HPDE6-E6E7 (cell line): Measurements from ENCODE around the gene PKP2.
A peak's percentile ranks its signal among the peaks of the same experiment; 100 is the strongest.
"Not testable (repeated sequence)": the region's sequence is repeated elsewhere in the genome, so short reads cannot be mapped to it uniquely, and the experiment has no call there.

Experiments used
- DNase-seq: peaks from one replicate; pipeline ENCODE4 v3.0.0; 2011; ENCODE audit warnings: missing footprints; ENCODE audit errors: extremely low spot score

The PKP2 gene

DNA sequence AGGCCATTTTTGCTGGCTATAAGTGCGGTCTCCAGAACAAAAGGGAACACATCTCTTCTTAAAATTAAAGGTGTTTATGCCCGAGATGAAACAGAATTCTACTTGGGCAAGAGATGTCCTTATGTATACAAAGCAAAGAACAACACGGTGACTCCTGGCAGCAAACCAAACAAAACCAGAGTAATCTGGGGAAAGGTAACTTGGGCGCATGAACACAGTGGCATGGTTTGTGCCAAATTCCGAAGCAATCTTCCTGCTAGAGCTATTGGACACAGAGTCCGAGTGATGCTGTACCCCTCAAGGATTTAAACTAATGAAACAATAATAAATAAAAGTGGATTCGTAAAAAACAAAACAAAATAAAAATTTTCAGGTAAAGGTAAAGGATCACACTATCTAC lies 33.4 kb downstream of the PKP2 start:
- no peak for DNase-seq

DNA sequence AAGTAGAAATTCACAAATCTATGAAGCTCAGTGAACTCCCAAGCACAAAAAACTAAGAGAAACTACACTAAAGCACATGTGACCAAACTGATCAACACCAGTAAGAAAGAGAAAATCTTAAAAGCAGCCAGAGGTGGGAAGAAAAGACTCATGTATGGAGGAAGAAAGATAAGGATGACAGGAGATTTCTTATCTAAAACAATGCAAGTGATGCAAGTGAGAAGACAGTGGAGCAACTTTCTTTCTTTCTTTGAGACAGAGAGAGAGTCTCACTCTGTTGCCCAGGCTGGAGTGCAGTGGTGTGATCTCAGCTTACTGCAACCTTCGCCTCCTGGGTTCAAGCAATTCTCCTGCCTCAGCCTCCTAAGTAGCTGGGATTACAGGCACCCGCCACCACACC lies 34.9 kb downstream of the PKP2 start:
- not testable (repeated sequence) for DNase-seq

DNA sequence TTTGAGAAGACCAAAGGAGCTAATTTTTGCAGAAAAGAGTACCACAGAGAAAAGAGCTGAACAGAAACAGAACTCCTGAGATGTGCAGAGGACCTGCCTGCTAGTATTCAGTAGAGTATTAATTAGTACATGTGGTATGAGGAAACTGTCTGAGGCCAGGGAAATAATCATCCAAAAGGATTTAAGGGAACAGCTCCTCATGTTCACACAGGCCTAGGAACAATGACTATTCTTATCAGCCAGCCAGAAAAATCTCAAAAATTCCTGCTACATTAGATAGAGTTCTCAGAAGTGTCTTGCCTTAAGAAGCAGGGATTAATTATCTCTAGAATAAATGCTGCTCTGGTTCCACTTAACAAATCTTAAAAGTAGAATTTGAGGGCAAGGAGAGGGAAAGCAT lies 36.4 kb downstream of the PKP2 start:
- DNase-seq = peak; percentile 16

DNA sequence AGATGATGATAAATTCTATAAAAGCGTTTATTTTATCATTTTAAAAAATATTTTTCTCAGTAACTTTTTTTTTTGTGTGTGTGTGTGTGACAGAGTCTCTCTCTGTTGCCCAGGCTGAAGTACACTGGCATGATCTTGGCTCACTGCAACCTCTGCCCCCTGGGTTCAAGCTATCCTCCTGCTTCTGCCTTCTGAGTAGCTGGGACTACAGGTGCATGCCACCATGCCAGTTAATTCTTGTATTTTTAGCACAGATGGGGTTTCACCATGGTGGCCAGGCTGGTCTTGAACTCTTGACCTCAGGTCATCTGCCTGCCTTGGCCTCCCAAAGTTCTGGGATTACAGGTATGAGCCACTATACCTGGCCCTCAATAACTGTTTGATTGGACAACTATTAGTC lies 37.2 kb downstream of the PKP2 start:
- DNase-seq = no peak

DNA sequence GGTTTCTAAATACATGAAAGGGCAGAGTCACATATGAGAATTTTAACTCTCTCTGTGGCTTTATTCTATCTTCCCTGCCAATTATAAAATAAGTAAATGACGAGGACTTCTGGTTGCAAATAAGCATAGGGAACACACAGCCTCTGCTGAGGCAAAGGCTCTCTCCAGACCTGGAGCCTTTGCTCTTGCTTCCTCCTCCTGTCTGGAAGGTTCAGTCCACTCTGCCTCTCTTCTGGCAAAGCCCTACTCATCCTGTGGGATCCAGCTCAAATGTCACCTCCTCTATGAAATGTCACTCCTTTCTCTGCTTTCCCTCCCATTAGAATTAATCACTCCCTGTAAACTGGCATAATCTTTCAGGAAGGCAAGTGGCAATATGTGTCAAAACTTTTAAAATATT lies 41.9 kb downstream of the PKP2 start:
- DNase-seq = no peak

DNA sequence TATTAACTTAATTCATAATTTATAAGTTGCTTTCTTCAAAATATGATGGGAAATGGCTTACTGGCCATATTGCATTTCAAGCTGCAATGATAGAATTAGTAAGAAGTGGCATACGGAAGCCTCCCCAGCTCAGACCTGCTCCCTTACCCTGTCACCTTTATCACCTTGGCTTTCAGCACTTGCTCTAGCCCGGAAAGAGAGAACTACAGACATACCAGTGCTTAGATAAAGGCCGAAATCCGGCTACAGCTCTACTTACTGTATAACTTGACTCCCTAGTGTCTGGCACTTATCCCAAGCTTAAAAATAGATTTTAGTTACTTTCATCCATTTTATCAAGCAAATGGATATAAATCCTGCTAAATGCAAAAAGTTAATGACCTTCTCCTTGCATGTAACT lies 42.5 kb downstream of the PKP2 start:
- no peak for DNase-seq

DNA sequence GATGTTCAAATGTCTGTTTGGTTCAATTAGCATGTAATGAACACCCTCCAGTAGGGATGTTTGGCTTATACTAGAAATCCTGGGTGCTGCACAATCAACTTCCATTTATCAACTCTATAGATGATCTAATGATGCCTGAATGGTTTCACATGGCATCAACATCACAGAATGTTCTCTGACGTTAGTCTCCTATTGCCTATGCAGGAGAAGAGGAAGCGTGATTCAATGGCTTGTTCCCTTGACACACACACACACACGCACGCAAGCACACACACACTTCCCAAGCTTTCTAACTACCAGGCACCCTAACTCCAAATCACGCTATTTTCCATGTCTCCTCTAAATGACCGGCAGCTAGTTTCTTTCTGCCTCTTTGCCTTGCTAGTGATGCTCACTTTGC lies 49.3 kb downstream of the PKP2 start:
- no peak for DNase-seq

DNA sequence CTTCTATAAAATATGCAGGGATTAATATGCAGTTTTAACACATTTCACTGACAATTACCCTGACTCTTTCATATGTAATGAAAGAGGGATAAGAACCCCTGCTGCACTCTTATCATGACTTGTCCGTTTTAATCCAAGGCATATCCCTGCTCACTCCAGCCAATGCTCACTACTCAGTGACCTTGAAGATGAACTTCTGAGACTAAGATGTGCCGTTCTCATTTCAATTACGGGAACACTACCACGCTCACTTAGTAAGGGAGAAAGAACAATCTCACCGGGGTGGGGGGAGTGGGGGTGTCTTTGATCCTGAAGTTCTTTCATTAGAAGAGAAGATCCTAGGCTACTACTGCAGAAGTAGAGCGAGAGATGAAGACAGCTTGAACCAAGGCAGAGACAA lies 50.5 kb downstream of the PKP2 start:
- DNase-seq = no peak

DNA sequence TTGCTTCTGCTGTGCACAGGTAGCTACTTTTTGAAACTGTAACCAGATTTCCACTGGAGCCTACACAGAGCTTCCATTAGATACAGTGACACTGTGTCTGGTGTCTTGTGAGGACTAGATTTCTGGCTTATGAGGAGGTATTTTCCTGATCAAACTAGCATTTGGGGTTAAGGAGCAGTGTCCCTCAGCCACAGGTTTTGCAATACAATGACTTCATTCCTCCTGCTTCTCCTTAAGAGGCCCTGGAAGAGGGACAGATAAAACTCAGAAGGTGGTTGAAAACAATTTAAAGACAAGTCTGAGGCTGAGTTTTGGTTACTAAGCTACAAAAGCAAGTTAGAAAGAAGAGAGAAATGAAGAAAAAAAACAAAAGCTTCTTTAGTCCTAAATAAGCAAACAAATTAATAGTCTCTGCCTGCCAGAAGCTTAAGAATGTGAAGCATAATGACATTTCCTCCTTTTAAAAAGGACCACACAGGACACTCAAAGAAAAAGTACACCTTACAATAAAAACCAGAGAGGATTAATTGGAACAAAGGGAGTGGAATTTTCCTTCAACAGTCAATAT lies 53.0 kb downstream of the PKP2 start:
- DNase-seq = no peak

DNA sequence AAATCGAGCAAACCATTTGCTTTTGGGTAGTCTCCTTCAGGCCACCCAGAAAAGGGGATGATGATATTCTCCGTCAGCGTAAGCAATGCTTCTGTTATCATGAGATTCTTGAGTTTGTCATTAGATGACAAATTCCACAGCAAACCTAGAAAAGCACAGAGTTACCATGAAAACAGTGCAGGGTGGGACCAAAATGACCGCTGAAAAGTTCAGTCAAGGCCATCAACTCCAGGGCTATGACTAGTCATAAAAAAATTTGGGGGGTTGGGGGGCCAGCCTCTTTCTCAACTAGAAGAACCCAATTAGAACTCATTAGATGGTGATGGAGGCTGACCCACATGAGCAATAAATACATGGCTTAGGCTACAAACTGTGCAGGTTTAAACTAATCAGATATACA lies 55.5 kb downstream of the PKP2 start:
- DNase-seq = no peak

DNA sequence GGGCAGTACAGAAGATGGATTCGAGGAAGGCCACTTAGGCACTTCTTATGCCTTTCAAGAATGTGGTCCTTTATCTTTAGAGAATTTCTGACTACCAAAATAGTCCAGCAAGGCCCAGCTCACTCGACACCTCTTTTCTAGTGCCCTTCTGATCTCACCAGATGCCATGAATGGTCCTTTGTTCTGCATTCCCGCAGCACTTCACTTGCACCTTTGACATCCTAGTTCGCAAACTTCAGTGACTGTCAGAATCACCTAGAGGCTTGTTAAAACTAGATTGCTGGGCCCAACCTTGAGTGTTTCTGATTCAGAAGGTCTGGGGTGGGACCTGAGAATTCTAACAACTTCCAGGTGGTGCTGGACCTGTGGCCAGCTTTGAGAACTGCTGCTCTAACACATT lies 56.7 kb downstream of the PKP2 start:
- no peak for DNase-seq

DNA sequence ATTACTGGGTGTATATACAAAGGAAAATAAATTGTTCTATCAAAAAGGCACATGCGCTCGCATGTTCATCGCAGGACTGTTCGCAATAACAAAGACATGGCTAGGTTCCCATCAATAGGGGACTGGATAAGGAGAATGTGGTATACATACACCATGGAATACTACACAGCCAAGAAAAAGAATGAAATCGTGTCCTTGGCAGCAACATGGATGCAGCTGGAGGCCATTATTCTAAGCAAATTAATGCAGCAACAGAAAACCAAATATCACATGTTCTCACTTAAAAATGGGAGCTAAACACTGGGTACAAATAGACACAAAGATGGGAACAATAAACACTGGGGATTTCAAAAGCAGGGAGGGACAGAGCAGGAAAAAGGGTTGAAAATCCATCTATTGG lies 58.6 kb downstream of the PKP2 start:
- DNase-seq = no peak

DNA sequence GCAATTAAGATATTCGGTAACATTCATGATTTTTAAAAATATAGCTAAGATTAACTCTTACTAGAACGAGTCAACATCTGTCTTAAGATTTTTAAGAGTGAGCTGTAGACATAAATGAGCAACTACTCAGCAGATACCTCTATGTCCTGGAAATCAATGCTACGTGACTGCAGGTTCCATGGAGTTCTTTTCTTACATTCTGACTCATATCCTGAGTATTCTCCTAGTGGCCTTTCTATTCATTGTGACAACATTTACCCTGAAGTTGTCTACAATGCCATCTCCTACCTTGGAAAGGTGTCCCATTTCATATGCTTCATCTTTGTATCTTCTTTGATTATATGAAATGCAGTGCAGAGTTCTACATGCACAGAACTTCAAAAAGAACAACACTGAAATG lies 59.9 kb downstream of the PKP2 start:
- no peak for DNase-seq

DNA sequence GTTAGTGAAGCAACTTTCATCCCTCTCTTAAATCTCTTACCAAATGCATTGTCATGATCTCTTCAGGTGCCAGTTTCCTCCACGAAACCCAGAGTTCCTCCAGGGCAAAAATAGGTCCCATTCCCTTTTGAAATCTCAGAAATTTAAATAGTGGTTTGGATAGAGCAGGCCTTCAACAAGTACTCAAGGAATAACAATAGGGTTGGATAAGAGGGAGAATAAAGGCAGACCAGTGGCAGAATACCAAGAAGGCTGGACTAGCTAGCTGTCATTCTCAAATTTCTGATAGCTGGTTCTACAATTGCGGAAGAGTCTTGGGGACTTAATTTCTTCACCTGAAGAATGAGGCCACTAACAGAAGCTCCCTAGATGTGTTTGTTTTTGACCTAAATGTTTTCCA lies 62.5 kb downstream of the PKP2 start:
- DNase-seq = no peak

DNA sequence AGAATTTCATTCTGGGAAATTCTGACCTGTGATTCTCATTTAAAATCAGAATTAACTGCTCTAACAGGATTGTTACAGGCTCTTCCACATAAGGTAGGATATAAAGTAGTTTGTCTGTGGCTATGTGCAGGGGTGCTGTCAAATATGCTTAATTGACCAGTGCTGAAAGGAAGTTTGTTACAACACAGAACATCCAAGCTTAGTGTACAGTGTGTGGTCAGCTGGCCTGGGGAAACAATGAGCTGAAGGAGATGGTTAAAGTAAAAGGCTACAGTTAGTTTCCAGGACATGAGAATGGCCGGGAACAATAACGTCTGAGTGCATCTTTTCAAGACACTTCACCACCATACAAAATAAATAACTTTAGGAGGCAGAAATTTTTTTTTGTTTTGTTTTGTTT lies 68.0 kb downstream of the PKP2 start:
- no peak for DNase-seq

DNA sequence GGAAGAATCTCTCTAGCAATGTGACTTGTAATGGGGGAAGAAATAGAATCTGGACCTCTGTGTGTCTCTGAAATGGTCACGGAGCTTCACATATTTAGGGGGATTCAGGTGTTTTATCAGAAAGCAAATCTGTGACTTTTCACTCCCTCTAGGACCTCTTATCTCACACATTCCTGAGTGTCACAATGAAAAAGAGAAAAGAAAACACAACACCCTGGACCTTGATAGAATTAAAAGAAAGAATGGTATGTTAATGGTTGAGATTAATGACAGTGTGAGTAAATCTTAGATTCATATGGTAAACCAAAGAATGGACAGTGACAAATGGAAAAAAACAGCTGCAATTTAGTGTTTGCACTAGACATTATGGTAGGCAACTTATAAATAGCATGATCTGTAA lies 68.5 kb downstream of the PKP2 start:
- no peak for DNase-seq

DNA sequence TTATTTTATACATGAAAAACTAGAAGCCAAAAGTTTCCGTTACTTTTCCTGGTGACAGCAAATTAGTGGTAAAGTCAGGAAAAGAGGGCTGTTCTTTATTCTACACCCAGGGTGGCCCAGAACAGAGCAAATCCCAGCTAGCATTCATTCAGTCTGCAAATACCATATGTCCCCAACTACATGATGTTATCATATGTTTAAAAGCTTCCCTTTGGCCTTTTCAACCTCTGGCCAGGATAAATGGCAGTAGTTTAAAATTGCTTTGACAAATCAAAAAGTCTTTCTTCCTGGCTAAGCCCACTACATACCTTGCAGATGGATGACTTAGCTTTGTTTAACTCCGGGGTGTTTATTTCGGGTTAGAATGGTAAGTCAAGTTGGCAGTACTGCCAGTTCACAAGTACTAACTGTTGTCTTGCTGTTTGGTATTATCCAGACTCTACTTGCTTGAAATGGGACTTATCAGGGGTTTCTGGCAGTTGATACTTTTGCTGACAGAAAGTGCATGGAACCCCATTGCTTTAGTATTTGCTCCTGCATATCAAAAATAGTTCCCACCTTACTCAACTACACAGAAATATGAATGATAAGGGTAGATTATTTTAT lies 69.7 kb downstream of the PKP2 start:
- no peak for DNase-seq

DNA sequence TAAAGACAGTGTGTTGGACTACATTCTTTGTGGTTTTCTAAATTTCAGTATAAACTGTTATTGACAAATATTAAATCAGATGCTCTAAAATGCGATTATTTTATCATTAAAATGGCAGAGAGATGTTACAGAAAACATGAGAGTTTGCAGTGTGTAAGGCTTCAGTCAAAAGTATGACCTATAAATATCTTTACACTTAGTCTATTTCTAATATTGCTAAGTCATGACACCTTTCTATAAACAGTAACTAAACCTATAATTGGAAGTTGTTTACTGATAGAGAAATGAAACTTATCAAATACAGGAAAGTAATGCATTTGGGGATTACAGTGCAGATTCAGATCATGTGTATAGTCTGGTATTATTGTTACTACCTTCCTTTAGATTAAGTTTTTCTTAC lies 72.0 kb downstream of the PKP2 start:
- DNase-seq = no peak

DNA sequence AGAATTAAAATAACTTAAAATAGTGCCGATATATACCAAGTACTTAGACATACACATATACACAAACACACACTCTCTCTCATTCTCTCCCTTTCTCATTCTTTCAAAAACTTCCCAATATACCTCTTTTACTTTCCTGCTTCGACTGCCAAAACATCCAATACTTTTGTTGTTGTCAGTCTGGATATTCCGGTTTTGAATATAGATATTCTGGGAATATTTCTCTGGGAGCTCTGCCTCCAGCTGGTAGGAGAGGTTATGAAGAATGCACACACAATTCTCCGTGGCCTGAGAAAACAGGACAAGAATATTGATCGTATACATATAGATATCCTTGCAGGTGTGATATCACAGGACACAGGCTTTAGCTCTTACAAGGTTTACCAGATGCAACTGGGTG lies 74.2 kb downstream of the PKP2 start:
- DNase-seq = no peak

DNA sequence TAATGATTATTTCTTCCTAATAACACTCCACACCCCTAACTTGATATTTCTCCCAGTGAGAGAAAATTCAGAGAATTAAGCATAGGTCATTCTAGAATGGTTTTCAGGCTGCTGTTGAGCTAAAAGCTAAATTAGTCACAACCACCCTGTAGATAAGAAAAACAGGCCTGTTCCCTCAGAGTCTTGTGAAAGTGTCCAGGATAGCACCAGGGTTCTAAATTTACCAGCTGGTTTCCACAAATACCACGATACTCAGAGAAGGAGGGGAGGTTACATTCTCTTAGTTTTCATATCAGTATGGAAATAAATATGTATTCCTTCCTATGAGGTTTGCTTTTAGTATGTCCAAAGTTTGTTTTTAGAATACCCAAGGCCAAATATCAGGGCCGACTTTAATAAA lies 74.9 kb downstream of the PKP2 start:
- DNase-seq = no peak

DNA sequence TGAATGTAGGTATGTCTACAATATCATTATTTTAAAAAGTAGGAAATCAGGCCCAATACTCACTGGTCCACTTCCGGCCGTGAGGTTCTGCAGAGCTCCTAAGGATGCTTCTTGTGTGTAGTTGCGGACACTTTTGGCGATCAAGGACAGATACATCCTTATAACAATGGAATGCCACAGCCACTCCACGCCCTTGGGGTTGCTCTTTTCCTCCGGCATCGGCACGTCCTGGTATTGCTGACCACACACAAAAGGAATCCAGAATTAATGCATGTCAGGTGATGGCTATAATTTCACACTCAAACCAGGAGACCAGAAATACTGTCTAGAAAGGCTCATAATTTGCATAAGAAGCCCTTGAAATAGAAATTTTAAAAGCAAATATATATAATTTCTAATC lies 75.3 kb downstream of the PKP2 start:
- DNase-seq = no peak

DNA sequence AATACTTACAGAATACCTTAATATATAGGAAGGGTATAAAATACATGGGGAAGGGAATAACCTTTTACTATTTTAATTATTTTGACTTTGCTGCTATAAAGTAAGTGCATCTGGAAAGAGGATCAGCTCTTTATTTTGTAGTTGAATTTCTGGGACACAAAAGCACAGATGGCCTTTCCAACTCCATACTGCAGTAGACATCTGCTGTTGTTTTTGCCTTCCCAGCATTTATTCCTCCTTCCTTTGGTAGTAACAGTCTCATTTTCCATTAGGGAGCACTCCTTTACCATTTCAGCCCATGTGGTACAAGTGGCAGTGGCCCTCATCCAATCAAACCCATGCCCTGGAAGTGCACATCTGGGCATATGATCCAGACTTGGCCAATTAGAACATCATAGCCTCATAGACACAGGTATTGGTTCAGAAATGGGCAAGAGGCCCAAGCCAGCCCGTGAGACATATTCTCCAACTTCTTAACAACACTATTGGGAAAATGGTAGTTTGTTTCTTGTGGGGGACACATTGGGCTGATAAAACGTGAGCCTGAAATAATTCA lies 76.1 kb downstream of the PKP2 start:
- no peak for DNase-seq

DNA sequence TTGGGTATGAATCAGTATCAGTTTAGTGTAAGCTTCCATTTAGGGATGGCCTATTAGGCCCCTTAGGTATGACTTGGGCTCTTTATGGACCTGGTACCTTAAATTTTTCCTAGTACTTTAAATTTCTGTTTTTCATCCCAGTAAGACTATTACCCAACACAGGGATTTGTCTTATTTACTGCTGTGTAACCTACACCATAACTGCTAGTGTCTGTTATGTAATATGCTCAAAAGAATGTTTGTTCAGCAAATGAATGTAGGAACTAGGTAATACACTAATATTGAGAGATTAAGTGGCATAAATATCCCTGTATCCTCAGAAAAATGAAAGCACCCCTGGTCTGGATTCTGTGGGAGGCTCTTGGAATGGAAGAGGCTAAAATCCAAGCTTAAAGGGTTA lies 77.2 kb downstream of the PKP2 start:
- DNase-seq = no peak
